NCI-H510A (cell line): ENCODE measurements around the gene TRIM44.

Experiments used
- DNase-seq: peaks from one replicate; lab custom pipeline; 2025; lab: John Stamatoyannopoulos, UW

TRIM44 gene

DNA sequence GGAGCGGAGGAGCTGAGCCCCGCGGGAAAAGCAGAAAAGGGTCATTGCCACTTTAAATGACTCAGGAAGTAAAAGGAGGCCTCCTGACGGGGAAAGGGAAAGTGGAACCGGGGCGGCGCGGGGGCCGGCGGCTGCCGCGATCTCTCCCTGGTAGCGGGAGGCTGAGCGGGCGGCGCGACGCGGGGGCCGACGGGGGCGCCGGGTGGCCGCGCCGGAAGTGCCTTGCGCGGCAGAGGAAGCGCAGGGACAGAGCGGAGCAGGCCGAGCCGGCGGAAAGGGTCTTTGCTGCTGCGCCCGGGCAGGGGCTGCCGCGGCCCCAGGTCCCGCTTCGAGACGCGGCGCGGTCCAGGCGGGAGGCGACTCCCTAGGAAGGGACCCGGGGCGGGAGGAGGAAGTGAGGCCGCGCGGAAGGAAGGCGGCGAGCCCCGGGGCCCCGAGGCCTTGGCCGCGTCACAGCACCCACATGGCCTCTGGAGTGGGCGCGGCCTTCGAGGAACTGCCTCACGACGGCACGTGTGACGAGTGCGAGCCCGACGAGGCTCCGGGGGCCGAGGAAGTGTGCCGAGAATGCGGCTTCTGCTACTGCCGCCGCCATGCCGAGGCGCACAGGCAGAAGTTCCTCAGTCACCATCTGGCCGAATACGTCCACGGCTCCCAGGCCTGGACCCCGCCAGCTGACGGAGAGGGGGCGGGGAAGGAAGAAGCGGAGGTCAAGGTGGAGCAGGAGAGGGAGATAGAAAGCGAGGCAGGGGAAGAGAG, at the start of gene TRIM44:
Gene TRIM44 (plus strand): TSS at position 127 of the 759 bp plus-strand sequence. CDS start 337 bp downstream, at position 464.
- DNase-seq, result peak; percentile 67

GRCh38 chr11:35614939-35615569, 47.5 kb upstream of the TRIM44 start:
- no peak for DNase-seq

DNA sequence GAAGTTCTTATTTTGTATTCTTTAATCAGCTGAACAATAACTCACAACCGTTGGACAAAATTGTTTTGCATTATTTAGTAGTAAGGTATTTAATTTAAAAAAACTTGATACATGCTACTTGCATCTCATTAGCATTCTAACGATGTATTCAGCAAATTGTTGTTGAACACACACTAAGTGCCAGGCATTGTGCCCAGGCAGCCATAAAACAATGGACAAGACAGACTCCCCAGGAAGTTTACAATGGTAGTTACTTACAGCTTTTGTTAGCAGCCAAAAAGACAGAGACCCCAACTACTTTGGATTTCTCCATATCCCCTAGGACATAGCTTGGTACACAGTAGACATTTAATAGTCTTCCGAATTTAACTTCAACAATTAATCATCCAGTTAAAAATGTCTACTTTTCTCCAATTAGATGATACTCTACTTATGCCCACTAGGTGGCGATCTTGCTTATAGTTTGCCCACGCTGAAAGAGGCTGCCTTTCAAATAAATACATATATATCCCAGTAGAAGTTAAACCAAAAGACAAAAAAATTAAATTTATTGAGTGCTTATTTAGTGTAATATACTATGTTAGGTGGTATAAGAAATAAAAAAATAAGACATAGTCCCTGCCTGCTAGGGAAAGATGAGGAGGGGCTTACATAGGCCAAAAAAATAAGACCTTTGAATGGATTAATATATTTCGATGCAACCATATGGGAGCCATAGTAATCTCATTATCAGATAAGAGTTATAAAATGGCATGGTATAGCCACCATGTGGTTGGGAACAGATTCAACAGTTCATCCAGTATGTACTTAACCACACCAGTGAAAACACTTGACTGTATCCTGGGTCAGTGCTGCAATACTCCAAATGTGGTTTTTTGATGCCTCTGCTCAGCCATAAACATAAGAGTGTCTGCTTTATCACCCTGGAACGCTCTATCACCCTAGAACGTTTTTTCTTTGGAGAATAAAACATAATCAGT, 46.4 kb upstream of the TRIM44 start:
- DNase-seq, result no peak

- no peak for DNase-seq
These were observed 45.3 kb upstream of the TRIM44 start for GRCh38 chr11:35617316-35617686.

DNA sequence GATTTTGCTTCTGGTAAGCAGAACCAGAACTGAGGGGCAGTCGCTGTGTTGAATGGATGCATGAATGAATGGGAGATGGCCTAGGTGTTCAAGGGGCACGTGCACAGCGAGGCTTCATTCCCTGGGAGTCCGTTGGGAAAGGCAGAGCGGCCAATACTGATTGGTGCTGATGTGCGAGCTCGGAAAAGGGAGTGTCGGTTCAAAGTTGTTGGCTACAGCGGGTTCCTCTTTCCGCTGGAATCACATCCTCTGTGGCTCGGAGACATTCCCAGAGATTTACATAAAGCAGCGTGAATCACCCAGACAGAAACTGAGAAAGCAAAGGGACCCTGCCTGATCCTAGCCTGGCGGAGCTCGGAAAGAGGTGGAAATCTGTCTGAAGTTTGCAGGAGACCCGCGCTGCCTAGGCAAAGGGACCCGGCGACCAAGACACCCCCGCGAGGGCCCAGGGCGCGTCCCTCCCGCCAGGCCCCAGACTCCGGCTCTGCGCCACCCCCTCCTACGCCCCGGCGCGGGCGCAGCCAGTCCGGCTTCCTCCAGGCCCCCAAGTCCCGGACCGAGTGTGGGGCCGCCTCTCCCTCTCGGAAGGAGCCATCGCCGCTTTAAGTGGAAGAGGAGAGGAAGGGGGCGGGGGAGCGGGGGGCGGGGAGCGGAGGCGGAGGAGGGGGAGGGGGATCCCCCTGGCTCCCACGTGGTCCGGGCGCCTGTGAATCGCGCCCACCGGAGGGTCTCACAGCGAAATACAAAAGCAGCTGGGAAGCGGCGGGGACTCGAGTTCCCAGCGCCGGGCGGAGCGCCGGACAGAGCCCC, 44.7 kb upstream of the TRIM44 start, which contains the start of gene FJX1:
Gene FJX1 (plus strand): TSS at position 774 of the 810 bp plus-strand sequence. CDS start 177 bp downstream, outside the sequence.
- peak; percentile 18 for DNase-seq

- no peak for DNase-seq
These were observed 44.0 kb upstream of the TRIM44 start for GRCh38 chr11:35618497-35619115.

GRCh38 chr11:35619116-35619854, 43.3 kb upstream of the TRIM44 start:
- DNase-seq, result peak; percentile 29

DNA sequence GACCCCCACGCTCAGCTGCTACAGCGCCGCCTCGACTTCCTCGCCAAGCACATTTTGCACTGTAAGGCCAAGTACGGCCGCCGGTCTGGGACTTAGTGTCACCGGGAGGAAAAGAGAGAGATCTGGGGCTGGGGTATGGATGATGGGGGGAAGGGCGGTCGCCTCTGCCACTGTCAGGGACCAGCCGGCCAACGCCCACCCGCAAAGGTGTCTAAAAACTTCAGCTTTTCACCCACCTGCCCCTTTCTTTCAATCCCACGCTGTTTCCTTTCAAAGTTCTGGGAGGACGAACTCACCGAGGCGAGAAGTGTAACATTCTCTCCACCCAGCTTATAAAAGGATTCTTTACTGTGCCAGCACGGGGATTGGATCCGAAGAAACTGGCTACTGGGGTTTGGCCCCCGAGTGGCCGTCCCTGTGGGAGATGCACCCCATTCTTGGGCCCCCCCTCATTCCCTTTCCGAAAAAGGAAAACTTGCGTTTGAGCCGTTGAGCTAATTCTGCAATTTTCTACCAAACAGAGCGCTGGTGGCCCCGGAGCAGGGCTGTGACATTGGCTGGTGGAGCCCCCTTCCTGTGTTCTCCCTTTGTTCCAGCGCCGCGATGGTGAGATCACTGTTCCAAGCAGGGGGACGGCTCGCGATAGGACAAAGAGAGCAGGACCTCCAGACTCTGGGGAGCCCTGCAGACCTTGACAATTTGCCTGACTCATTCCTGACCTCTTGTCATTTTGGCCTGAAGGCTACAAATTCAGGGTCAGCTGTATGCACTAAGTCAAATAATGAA, 42.5 kb upstream of the TRIM44 start:
- DNase-seq, result no peak

GRCh38 chr11:35620795-35621194, 41.8 kb upstream of the TRIM44 start:
- no peak for DNase-seq

GRCh38 chr11:35621620-35622019, 41.0 kb upstream of the TRIM44 start:
- DNase-seq, result no peak

- DNase-seq, result no peak
These were observed 40.5 kb upstream of the TRIM44 start for GRCh38 chr11:35622070-35622469.

DNA sequence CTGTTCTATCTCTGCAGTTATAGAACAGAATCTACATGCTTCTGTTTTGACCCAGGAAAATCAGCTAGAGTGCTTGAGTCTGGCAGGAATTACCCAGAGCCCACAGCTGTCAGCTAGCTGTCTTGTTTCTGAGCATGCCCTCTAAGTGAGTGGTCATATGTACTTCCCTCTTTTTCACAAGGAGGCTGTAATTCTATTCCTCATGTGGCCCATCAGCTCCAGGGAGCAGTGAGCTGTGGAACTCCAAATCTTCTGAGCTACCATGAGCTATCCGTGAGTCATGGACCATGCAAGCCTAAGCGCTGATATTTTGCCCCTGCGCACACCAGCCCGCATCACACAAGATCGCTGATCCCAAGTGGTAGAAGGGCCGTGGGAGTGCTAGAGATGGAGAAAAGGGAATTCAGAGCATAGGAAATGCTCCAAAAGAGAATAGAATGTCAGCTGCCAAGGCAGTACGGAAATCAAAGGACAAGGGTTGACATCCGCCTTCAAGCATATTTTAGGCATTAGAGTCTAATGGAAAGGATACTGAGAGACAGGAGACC, 38.9 kb upstream of the TRIM44 start:
- DNase-seq, result no peak

DNA sequence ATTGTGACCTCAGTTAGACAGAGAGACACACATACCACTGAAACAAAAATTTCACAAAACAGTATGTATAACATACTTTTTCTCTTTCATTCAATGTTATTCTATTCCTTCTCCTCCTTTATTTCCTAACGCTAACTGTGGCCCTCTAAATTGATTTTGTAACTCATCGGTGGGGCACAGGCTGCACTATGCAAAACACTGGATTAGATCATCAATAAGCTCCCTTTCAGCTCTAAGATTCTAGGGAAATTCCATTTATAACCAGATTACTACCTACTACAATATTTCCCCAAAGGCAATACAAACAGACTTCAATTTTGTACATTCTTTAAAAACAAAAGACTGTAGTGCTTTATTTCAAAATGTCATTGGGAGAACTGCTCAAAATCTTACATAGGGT, 38.3 kb upstream of the TRIM44 start:
- DNase-seq, result no peak

- no peak for DNase-seq
These were observed 37.8 kb upstream of the TRIM44 start for GRCh38 chr11:35624781-35625180.

GRCh38 chr11:35626501-35626900, 36.1 kb upstream of the TRIM44 start:
- no peak for DNase-seq

DNA sequence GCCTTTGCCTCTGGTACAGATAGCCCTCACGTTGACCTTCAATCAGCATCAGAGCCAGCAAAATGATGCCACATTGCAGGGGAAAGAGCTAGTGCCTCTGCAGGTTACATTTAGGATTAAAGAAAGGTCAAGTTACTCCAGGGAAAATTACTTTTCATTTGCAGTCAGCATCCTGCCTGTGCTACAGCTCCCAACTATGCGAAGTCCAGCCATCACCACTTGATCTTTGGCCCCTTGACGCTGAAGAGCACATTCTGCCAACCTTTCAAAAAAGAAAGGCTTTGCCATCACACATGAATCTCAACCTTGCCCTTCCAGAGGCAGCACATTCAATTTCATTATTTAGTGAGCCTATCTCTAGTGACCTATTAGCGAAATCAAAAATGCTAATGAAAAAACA, 33.1 kb upstream of the TRIM44 start:
- no peak for DNase-seq

GRCh38 chr11:35629914-35630313, 32.7 kb upstream of the TRIM44 start:
- no peak for DNase-seq

DNA sequence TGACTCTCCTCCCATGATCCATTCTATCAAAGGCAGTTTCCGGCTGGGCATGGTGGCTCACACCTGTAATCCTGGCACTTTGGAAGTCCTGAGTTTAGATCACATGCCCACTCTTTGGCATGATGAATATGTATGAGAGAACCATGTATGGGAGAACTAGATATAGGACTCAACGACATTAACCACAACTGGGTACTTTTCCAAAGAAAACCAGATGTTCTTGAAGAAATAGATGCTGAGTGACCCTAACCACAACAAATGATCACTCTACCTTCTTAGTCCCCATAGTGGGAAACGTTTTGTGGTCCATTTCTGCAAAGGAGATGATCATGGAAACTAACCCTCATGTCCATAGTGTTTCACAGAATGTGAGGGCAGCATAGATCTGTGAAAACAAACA, 30.7 kb upstream of the TRIM44 start:
- no peak for DNase-seq

DNA sequence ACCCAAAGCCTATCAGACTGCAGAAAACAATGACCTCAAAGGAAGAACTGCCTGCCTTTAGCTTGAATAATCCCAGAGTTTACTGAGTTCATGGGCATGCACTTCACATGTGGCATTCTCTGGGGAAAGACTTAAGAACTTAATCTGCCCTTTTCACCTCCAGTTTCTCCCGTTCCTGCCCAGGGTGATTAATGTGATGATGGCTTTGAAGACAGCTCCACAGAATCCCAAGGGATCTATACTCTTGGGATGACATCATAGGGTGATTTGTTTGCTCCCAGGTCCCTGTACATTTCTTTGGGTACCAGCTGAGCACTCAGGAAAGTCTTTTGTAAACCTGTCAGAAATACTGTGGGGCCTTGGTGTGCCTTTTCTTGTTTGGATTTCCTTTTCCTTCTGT, 30.3 kb upstream of the TRIM44 start:
- no peak for DNase-seq
